Lower leg skin (tissue), 3 donors: ENCODE measurements around the gene MYOCOS.

Experiments
- CTCF ChIP-seq, 3 donors: fragments of 450-650 bp; IDR thresholded peaks; one replicate each; pipeline ENCODE4 v1.5.1; 2016; ENCODE audit warnings: antibody characterized with exemption in 3 of 3, mild to moderate bottlenecking in 3 of 3, moderate library complexity in 2 of 3
- POLR2A ChIP-seq, 2 donors: fragments of 450-650 bp; IDR thresholded peaks; one replicate each; pipeline ENCODE4 v1.6.1; 2016 to 2017; ENCODE audit warnings: antibody characterized with exemption in 2 of 2, mild to moderate bottlenecking in 1 of 2, moderate library complexity in 1 of 2

GRCh38 chr1:171595324-171595723, 26.7 kb upstream of the MYOCOS start:
- TF ChIP-seq POLR2A (IDR thresholded peaks at IDR 0.05) (no peak), CTCF (IDR thresholded peaks at IDR 0.05) (no peak)
